Lower leg skin (tissue), 3 donors: Measurements from ENCODE around the gene CLEC4M.

ENCODE experiments used
- CTCF ChIP-seq, 3 donors: fragments of 450-650 bp; IDR thresholded peaks; one replicate each; pipeline ENCODE4 v1.5.1; 2016; ENCODE audit warnings: antibody characterized with exemption in 3 of 3, mild to moderate bottlenecking in 3 of 3, moderate library complexity in 2 of 3
- POLR2A ChIP-seq, 2 donors: fragments of 450-650 bp; IDR thresholded peaks; one replicate each; pipeline ENCODE4 v1.6.1; 2016 to 2017; ENCODE audit warnings: antibody characterized with exemption in 2 of 2, mild to moderate bottlenecking in 1 of 2, moderate library complexity in 1 of 2

GRCh38 chr19:7757358-7757757, 5.7 kb upstream of the CLEC4M start:
- TF ChIP-seq CTCF (IDR thresholded peaks at IDR 0.05), result no peak
- no peak for TF ChIP-seq POLR2A (IDR thresholded peaks at IDR 0.05)
